GM12873 (cell line): ENCODE measurements around the gene IMPG2.

Source experiments
- TF ChIP-seq, protein P1 (sequence below): IDR thresholded peaks from 2 replicates; pipeline ENCODE4 v1.5.1; 2012; ENCODE audit warnings: low read depth, mild to moderate bottlenecking, moderate library complexity, low read length, control low read depth; ENCODE audit not compliant: insufficient read depth; ENCODE audit errors: missing control alignments

The IMPG2 gene

DNA sequence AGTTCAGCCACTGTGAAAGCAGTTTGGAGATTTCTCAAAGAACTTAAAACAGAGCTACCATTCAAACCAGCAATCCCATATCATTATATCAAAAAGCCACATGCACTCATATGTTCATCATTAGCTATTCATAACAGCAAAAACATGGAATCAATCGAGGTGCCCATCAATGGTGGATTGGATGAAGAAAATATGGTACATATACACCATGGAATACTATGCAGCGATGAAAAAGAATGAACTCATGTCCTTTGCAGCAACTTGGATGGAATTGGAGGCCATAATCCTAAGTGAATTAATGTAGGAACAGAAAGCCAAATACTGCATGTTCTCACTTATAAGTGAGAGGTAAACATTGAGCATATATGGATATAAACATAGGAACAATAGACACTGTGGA is 32.1 kb downstream of the IMPG2 start:
- TF ChIP-seq, protein P1, sequence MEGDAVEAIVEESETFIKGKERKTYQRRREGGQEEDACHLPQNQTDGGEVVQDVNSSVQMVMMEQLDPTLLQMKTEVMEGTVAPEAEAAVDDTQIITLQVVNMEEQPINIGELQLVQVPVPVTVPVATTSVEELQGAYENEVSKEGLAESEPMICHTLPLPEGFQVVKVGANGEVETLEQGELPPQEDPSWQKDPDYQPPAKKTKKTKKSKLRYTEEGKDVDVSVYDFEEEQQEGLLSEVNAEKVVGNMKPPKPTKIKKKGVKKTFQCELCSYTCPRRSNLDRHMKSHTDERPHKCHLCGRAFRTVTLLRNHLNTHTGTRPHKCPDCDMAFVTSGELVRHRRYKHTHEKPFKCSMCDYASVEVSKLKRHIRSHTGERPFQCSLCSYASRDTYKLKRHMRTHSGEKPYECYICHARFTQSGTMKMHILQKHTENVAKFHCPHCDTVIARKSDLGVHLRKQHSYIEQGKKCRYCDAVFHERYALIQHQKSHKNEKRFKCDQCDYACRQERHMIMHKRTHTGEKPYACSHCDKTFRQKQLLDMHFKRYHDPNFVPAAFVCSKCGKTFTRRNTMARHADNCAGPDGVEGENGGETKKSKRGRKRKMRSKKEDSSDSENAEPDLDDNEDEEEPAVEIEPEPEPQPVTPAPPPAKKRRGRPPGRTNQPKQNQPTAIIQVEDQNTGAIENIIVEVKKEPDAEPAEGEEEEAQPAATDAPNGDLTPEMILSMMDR = no peak

GRCh38 chr3:101284757-101285156 is 35.6 kb downstream of the IMPG2 start:
- TF ChIP-seq, protein P1 = no peak

DNA sequence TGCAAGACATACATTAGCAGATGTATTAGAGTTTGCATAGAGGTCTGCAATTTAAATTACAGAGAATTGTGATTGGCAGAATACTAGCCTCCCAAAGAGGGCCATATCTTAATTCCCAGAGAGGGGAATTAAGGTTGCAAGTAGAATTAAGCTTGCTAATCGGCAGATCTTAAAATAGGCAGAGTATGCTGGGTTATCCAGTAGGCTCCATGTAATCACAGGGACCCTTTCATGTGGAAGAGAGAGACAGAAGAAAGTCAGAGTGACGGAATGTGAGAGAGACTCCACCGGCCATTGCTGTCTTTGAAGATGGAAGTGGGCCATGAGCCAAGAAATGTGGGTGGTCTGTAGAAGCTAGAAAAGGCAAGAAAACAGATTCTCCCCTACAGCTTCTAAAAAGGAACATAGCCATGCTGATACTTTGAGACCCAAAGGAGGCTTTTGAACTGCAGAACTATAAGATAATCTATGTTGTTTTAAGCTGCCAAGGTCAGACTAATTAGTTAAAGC is 38.8 kb downstream of the IMPG2 start:
- TF ChIP-seq, protein P1 = no peak

DNA sequence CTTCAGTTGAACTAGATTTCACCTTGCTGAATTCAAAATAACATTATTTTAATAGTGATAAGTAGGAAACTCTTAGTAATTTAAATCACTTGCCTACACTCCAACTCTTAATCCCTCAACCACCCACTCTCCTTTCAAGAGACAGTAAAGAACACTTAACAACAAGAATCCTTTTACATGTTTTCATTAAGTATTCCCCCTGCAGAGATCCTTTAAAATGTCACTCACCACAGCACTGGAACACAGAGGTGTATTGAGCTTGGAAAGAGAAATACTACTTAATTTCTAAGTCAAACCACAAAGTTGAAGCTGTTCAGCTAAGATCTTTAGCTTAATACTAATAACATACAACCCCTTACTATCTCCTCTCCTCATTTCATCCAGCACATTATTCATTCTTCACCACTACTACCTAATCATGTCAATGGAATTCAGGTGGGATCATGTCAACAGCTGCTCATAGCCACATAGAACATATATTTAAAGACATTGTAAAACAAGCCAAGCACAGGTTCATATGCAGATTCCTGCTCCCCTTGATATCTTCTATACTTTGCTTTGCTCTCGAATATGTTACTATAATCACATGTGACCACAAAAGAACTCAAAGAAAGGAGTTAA is 40.5 kb downstream of the IMPG2 start:
- TF ChIP-seq, protein P1 = no peak

- TF ChIP-seq, protein P1 = no peak
Measured at GRCh38 chr3:101279162-101279561, 41.2 kb downstream of the IMPG2 start.

DNA sequence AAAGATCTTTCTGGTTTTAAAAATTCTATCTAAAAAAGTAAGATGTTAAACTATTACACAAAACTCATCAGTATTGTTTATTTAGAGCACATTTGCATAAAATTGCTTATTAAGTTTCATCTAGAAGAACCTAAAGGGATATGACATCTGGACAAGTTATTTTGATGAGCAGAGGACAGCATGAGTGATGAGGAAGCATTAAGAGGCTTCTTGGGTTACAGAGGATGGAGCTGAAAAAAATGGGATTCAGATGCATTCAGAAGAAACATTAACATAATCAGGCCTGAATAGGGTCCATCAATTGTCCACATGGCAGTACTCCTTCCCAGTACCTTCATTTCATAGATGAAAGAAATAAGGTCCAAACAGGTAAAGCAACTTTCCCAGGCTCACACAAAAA is 41.6 kb downstream of the IMPG2 start:
- TF ChIP-seq, protein P1 = no peak

GRCh38 chr3:101273608-101274007 is 46.8 kb downstream of the IMPG2 start:
- TF ChIP-seq, protein P1 = no peak

DNA sequence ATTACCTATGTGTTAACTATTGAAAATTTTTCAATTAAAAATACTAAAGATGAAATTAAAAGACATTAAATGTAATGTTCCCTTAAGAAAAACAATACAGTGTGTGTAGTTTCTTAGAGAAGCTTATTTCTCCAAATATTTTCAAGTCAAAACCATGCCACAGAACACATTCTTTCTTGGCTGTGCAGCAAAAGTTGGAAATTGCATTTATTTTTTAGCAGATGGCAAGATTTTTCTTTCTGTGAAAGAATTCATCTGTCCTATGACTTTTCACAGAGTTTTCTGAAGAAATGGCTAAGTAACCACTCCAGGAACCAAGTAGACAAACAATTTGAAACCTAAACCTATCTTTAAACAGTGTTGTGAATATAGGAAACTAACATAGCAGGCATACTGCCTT is 47.2 kb downstream of the IMPG2 start:
- TF ChIP-seq, protein P1 = no peak
